NOMO-1 (cell line): Measurements from ENCODE around the gene PTK6.
"Not testable (repeated sequence)": the region's sequence is repeated elsewhere in the genome, so short reads cannot be mapped to it uniquely, and the experiment has no call there.

Experiments used
- DNase-seq, 2 experiments: peaks; one replicate each; lab custom pipeline; 2025; ENCODE audit not compliant: unreplicated experiment in 2 of 2; lab: John Stamatoyannopoulos, UW

The PTK6 gene

GRCh38 chr20:63559485-63560332 lies 22.5 kb upstream of the PTK6 start:
- DNase-seq, result not testable (repeated sequence)

DNA sequence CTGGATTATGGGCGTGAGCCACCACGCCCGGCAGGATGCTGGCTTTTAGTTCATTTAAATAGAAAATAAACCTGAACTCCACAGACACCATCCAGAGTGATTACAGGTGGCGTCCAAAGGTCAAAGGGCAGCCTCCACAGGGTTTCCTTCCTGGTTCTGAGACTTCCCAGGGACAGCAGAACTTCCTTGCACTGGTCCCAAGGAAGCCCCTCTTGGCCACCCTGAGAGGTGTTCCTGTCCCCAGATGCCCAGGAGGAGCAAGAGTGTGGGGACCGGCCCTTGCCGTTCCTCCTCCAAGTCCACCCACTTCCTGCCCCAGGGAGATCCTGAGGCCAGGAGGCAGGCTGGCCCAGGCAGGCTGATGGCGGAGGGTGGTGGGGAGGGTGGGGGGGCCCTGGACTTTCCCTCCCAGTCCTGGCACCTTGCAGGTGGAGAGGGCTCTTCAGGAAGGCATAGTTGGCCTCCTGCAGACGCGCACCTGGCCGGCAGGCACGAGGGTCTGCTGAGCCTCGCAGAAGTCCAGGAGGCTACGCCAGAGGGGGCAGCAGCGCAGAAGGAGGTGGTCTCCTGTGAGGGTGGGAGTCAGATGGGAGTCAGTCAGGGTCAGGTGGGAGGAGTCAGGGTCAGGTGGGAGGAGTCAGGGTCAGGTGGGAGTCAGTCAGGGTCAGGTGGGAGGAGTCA lies 21.8 kb upstream of the PTK6 start:
- DNase-seq, result no peak

- no peak for DNase-seq
Measured at GRCh38 chr20:63557481-63557891, 20.3 kb upstream of the PTK6 start.

DNA sequence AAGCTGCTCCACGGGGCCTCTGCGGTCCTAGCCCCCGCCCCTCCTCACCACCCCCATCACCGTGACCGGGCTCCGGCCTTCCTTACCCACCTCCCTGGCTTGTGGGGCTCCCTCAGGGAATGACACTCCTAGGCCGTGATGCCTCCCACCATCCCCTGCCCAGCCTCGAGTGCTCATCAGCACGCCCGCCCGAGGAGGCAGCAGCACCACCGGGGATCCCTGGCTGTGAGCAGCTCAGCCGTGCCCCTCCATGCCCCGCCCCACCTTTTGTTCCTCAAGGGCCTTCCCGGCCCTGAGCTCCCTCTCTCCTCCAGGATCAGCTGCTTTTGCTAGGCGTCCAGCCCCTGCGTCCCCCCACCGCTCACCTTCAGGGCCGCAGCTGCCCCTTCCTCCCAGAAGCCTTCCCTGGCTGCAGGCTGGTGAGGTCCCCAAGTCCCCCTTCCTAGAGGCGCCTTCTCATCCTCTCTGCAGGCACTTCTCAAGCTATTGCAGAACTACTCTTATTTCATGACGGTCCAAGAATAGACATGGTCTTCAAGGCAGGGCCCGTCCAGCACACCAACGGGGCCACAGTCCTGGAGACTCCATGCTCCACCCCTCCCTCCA lies 19.8 kb upstream of the PTK6 start:
- DNase-seq, result no peak

GRCh38 chr20:63555661-63556381 lies 18.6 kb upstream of the PTK6 start:
- no peak for DNase-seq

GRCh38 chr20:63554361-63555278 lies 17.4 kb upstream of the PTK6 start:
- no peak for DNase-seq

- no peak for DNase-seq
Measured at GRCh38 chr20:63553933-63554290, 16.7 kb upstream of the PTK6 start, which contains the start of gene FNDC11. TSS of gene FNDC11 (plus strand) at chr20:63554159. CDS start at chr20:63555664, 1,505 bp downstream.

DNA sequence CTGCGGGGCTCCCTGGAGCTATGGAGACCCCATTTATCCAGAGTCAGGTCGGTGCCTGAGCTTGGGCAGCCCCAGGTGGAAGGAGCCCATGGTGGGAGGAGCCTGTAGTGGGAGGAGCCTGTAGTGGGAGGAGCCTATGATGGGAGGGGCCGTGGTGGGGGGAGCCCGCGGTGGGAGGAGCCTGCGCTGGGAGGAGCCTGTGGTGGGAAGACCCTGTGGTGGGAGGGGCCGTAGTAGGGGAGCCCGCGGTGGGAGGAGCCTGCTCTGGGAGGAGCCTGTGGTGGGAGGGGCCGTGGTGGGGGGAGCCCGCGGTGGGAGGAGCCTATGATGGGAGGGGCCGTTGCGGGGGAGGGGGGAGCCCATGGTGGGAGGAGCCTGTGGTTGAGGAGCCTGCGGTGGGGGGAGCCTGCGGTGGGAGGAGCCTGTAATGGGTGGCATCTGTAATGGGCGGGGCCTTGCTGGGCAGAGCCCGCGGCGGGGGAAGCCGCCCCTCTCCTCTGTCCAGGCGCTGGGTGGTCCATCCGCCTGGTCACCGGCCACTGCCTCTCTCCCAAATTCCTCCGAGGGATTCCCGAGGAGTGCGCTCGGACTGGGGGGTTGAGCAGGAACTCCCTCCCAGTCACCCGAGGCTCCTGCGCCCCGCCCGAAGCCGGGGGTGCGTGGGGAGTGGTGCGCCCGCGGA lies 16.2 kb upstream of the PTK6 start:
- DNase-seq, result peak; percentile 35 to 52

DNA sequence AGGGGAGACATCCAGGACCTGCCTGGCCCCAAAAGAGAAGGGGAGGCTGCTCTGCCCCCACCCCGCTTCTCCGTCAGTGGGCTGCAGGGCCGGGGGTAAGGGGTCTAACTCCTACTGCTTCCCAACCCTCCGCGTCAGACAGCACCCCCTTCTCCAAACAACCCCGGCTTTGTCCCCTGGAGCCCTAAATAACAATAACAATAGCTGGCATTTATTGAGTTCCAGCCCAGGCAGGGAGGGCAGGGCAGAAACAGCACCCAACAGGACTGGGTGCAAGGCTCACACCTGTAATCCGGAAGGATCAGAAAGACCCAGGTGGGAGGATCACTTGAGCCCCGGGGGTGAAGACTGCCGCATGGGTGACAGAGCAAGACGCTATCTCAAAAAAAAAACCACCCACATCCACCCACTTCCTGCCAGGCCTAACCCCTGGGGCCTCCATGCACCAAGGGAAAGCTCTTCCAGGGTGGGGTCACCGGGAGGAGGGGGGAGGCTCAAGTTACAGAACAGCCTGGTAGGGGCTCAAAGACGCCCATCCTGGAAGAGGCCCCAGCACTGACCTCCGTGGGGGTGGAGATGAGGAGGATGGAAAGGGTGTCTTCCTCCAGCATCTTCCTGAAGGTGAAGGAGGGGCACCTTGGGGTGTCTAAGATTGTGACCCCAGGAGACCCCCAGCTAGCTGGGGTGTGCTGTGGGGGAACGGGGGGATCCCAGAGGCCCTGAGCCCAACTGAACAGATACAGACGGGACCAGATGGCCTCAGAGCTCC lies 15.5 kb upstream of the PTK6 start:
- DNase-seq, result no peak

- no peak for DNase-seq
Measured at GRCh38 chr20:63551068-63551467, 13.9 kb upstream of the PTK6 start.

DNA sequence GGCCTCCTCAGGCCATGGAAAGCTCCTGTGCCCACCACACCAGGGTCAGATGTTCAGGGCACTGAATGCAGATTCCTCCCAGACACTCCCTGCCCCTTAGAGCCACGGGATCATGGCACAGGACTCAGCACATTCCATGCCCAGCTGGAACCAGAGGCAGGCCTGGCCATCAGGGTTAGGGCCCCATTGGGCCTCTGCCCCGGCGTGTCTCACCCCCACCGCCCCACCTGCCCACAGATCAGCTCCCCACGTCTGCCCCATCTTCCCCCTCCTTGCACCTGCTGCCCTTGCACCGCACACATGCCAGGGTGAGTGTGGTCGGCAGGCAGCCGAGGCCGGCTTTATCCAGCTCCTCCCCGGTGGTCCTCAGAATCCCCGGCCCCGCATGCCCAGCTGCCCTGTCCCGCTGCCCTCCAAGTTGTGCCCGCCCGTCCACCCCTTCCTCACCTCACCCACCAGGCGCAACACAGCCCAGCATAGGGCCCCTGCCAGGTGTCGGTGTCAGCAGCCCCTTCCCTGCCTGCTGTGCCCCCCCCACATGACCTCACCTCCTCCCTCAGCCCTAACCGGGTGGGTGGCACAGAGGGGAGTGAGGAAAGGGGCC lies 12.6 kb upstream of the PTK6 start:
- DNase-seq, result no peak

GRCh38 chr20:63549019-63549418 lies 11.8 kb upstream of the PTK6 start:
- DNase-seq, result no peak

DNA sequence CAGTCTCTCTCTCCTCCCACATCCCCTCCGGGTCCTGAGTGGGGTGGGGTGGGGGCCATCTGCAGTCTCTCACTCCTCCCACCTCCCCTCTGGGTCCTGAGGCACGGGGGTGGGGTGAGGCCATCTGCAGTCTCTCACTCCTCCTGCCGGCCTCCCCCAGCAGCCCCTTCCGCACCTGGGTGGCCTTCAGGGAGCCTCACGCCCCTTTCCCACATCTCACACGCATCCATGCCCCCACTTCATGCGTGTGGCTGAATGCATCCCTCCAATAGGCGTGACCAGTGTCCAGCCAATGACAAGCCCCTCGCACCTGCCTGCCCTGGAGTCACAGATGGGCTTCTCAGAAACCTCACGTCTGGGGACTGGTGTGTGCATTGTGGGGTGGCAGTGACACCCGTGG lies 11.4 kb upstream of the PTK6 start:
- DNase-seq, result no peak

DNA sequence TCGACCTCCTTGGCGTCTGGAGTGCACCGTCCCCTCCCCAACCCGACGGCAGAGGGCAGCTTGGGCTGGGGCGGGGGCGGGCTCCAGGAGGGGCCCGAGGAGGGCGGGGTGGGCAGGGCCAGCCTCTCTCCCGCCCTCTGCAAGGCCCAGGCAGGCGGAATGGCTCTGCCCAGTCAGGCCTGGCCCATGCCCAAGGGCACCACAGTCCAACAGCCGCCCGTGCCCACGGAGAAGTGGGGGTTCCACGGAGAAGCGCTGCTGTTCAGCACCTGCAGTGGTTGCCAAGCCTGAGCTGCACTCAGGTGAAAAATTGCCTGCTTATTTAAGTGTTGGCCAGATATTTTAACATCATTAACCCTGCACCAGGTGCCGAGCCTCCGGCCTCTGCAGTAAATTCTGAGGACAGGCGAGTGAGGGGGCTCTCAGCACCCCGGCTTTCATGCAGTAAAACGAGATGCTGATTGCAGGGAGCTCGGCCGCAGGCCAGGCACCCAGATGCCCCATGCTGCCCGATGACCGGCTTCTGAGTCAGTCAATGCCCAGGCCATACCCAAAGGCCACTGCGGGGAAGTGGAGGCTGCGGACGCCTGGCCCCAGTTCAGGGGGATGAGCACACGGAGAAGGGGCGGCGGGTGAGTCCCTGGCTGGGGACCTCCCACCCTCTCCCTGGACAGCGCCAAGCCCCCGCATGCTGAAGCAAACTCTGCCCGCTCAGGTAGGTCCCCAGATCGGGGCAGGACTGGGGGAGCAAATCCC lies 10.7 kb upstream of the PTK6 start, which contains the start of gene SRMS:
SRMS (minus strand) TSS at position 25 of the 756 bp plus-strand sequence. CDS start 286 bp downstream, outside the sequence.
- DNase-seq, result no peak

DNA sequence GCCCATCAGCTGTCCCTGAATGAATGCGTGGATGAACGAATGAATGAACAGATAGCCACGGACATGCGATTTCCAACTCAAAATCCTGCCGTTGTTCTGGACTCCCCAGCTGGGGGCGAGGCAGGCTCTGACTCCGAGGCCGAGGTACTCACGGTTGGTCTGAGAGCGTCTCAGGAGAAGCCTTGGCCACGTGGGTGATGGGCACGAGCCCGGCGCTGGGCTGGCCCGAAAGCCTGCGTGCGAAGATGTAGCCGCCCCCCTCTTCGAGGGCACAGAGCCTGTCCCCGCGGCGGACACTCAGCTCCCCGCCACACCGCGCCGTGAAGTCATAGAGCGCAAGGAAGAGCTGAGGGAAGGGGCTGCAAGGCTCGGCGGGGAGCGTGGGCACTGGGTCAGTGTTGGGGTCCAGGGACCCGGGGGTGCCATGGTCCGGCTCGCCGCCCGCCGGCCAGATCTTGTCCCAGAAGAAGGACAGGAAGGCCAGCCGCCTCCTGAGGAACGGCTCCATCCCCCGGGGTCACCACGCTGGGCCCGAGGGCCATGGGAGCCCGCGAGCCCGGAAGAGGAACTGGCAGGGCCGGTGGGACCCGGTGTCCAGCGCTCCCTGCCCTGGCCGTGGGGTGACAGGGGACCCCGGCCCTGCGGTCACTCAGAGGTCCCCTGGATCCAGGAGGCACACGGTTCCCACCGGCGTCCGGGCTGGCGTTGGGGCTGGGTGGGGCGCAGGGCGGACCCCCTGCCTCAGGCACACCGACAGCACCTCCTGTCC lies 10.0 kb upstream of the PTK6 start:
- no peak for DNase-seq

DNA sequence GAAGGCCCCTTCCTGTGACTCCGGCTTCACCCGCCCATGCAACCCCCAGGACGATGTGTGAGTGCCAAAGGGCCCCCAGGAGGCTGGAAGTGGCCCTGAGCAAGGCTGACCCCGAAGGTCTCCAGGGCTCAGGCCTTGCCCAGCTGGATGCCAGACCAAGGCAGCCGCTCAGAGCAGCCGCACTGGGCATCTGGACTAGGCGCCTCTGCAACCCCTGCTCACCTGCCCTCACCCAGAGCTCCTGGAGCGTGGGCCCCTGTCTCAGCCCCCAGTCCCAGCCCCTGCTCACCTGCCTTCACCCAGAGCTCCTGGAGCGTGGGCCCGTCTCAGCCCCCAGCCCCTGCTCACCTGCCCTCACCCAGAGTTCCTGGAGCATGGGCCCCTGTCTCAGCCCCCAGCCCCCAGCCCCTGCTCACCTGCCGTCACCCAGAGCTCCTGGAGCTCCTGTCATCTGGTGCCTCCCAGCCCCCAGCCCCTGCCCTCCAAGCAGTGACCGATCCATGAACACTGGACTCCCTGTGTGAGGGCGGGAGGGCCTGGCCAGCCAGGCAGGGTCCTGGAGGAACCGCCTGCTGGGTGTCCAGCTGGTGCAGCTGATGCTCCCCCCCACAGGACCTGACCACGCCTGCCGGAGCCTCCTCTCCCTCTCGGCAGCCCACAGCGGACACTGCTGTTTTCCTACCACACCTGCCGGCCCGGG lies 9.2 kb upstream of the PTK6 start:
- DNase-seq, result no peak
